ENCODE measurements around the gene RFC3.
"Not testable (repeated sequence)": the region's sequence is repeated elsewhere in the genome, so short reads cannot be mapped to it uniquely, and the experiment has no call there.

RFC3 gene

DNA sequence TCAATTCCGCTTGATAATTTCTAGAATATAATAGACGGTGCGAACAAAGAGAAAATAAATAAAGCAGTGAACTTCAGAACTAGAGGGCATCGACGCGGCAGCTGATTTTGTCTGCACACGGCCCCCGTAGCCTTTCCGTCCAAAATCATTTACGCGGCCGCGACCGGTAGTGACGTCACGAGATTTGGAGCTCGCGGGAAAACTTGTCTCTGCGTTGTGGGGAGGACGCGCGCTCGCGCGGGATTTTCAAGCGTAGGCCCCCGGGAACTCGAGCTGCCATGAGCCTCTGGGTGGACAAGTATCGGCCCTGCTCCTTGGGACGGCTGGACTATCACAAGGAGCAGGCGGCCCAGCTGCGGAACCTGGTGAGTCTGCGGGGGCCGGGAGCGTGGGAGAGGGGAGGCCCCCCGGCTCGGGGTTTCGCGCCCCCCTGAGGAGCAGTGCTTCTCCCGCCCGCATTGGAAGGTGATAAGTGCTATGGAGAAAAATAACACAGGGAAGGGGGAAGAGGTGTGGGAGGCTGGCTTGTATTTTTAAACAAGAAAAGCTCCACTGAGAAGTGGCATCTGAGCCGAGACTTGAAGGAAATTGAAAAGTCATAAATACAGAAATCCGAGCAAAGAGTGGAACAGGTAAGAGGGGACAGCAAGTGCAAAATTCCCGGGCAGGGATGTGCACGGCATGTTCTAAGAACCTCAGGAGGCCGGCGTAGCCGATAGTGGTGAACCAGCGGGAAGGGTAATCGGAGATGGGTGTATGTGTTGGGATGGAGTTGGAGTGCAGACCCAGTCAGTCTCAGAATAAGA is at the start of gene RFC3:
TSS of gene RFC3 (plus strand) at position 249 of the 806 bp plus-strand sequence. CDS start at position 279, 30 bp downstream.
- in situ Hi-C loops (cut with HindIII; ENCODE audit: low sequenced_read_pairs), result no loop called here
- TF ChIP-seq CTCF (IDR thresholded peaks at IDR 0.05; ENCODE audit: low read depth, low read length, missing control alignments), result no peak
- peak; percentile 93 for DNase-seq (ENCODE audit: low read depth)
- H3K4me3 ChIP-seq (ENCODE audit: low read depth, low read length), result peak within 1 kb of the TSS; percentile 88

DNA sequence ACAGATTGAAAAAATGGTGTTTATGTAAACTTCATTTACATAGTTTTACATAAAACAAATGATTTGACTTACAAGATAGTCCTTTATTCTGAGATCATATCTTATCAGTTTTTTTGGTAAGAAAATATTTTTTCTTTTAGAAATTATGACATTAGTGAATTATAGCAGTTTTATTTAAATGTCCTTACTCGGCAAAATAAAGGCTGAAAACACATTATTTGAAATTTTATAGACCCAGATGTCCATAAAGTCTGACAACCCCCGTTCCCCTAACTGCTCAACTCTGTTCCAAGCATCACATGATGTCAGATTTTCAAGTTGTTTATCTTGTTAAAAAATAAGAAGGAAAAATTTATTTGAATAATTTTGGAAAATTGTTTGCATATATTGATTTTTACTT is 46.7 kb upstream of the RFC3 start:
- no peak for DNase-seq (ENCODE audit: low read depth)
- in situ Hi-C loops (cut with HindIII; ENCODE audit: low sequenced_read_pairs), result no loop called here
- H3K4me3 ChIP-seq (ENCODE audit: low read depth, low read length), result no peak overlapping the region
- TF ChIP-seq CTCF (IDR thresholded peaks at IDR 0.05; ENCODE audit: low read depth, low read length, missing control alignments), result no peak

- TF ChIP-seq CTCF (IDR thresholded peaks at IDR 0.05; ENCODE audit: low read depth, low read length, missing control alignments), result no peak
- no peak for DNase-seq (ENCODE audit: low read depth)
- in situ Hi-C loops (cut with HindIII; ENCODE audit: low sequenced_read_pairs), result no loop called here
- H3K4me3 ChIP-seq (ENCODE audit: low read depth, low read length), result no peak overlapping the region
These were observed 44.0 kb upstream of the RFC3 start for GRCh38 chr13:33773790-33774462.

DNA sequence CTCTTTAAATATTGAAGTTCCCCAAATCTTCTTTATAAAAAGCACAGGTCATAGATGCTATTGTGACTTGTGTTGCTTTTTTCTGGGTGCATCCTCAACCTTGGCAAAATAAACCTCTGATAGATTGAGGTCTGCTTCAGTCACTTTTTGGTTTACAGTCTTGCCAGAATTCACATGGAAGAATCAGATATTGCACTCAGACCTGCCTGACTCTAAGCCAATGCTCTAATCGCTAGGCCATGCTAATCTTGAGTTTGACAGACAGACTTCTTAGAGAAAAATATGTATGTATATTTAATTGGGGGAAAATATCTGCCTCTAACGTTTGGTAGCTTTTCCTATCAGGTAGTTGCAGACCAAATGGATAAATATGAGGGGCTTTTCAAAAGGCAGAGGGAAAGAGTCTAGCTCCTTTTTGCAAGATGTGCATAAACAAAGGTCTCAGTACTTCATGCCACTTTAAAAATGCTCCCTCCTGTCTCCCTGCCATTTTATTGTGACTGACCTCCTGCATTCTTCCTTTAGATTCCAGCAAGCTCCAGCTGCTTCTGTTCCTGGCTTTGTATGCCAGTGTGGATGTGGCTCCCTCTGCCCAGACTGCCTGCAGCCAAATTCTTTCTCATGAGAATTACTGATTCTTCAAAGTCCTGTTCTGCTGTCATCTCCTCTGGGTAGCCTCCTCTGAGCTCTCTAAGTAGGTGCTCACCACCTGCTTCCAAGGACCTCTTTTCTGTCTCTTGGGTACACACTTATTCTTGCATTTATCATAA is 42.4 kb upstream of the RFC3 start:
- no peak for DNase-seq (ENCODE audit: low read depth)
- H3K4me3 ChIP-seq (ENCODE audit: low read depth, low read length), result no peak overlapping the region
- in situ Hi-C loops (cut with HindIII; ENCODE audit: low sequenced_read_pairs), result no loop called here
- no peak for TF ChIP-seq CTCF (IDR thresholded peaks at IDR 0.05; ENCODE audit: low read depth, low read length, missing control alignments)

- in situ Hi-C loops (cut with HindIII; ENCODE audit: low sequenced_read_pairs), result no loop called here
- H3K4me3 ChIP-seq (ENCODE audit: low read depth, low read length), result no peak overlapping the region
- DNase-seq (ENCODE audit: low read depth), result no peak
- no peak for TF ChIP-seq CTCF (IDR thresholded peaks at IDR 0.05; ENCODE audit: low read depth, low read length, missing control alignments)
These were observed 41.6 kb upstream of the RFC3 start for GRCh38 chr13:33776239-33776881.

DNA sequence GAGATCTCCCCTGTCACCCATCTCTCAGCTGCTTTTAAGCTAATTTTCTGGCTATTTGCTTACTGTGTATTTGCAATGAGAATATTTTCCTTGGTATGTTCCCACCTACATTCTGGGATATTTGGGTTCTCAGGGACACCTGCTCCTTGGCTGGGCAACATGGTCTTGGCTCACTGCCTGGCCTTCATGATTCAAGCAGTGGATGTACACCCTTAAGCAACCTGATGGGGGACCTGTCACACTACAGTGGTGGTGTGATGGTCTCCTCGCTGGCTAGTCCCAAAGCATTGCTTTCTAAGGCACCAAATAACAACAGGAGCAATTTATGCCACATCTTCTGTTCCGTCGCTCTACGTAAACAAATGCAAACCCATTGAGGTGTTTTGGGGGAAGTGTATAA is 35.3 kb upstream of the RFC3 start:
- no peak overlapping the region for H3K4me3 ChIP-seq (ENCODE audit: low read depth, low read length)
- in situ Hi-C loops (cut with HindIII; ENCODE audit: low sequenced_read_pairs), result no loop called here
- TF ChIP-seq CTCF (IDR thresholded peaks at IDR 0.05; ENCODE audit: low read depth, low read length, missing control alignments), result no peak
- DNase-seq (ENCODE audit: low read depth), result no peak

DNA sequence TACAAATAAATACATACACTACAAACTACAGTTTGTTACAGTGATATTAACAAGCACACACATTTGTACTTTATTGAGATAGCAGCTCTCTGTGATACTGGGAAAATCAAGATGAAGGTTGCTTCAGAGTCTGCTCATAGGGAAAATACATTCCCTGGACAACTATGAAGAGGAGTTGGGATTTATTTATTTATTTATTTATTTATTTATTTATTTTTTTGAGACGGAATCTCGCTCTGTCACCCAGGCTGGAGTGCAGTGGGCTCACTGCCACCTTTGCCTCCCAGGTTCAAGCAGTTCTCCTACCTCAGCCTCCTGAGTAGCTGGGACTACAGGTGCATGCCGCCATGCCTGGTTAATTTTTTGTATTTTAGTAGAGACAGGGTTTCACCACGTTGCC is 34.7 kb upstream of the RFC3 start:
- H3K4me3 ChIP-seq (ENCODE audit: low read depth, low read length); in situ Hi-C loops (cut with HindIII; ENCODE audit: low sequenced_read_pairs); DNase-seq (ENCODE audit: low read depth): not testable (repeated sequence)

All from astrocyte of the cerebellum (primary cell).